ENCODE measurements around the gene KATNIP.

The KATNIP gene

GRCh38 chr16:27549746-27550581 is at the start of gene KATNIP, which contains the start of gene GTF3C1 (continued):
- no peak for TF ChIP-seq ZNF280D (tag by site-specific recombination; IDR thresholded peaks at IDR 0.05)
- TF ChIP-seq ZFP69B (tag by site-specific recombination; IDR thresholded peaks at IDR 0.05): peak; percentile 99
- peak; percentile 99 for TF ChIP-seq ZNF692 (tag by site-specific recombination; IDR thresholded peaks at IDR 0.05)
- no peak for TF ChIP-seq PRDM2 (tag by site-specific recombination; IDR thresholded peaks at IDR 0.05; ENCODE audit: borderline replicate concordance)
- peak; percentile 51 for TF ChIP-seq ZNF600 (tag by site-specific recombination; IDR thresholded peaks at IDR 0.05)
- no peak for TF ChIP-seq ZNF350 (tag by site-specific recombination; IDR thresholded peaks at IDR 0.05)
- TF ChIP-seq YY1 (tag by site-specific recombination; IDR thresholded peaks at IDR 0.05): peak; percentile 69
- peak; percentile 96 for TF ChIP-seq SP2 (tag by site-specific recombination; IDR thresholded peaks at IDR 0.05)
- no peak for TF ChIP-seq ZNF530 (tag by site-specific recombination; IDR thresholded peaks at IDR 0.05; ENCODE audit: low read depth)
- no peak for TF ChIP-seq ZNF155 (tag by site-specific recombination; IDR thresholded peaks at IDR 0.05)
- no peak for TF ChIP-seq ZNF548 (tag by site-specific recombination; IDR thresholded peaks at IDR 0.05)
- TF ChIP-seq ZNF362 (tag by site-specific recombination; IDR thresholded peaks at IDR 0.05): no peak
- TF ChIP-seq ZNF707 (tag by site-specific recombination; IDR thresholded peaks at IDR 0.05): no peak
- TF ChIP-seq SP3 (tag by site-specific recombination; IDR thresholded peaks at IDR 0.05): peak; percentile 79
- TF ChIP-seq INSM2 (tag by site-specific recombination; IDR thresholded peaks at IDR 0.05): no peak
- no peak for TF ChIP-seq ZBTB8A (tag by site-specific recombination; IDR thresholded peaks at IDR 0.05)
- peak; percentile 67 for TF ChIP-seq KLF9 (tag by site-specific recombination; IDR thresholded peaks at IDR 0.05; ENCODE audit: low read depth)
- no peak for TF ChIP-seq ZNF768 (tag by site-specific recombination; IDR thresholded peaks at IDR 0.05)
- TF ChIP-seq ZNF211 (tag by site-specific recombination; IDR thresholded peaks at IDR 0.05; ENCODE audit: low read depth): no peak
- peak; percentile 17; the same call in 1 of the 2 replicates for TF ChIP-seq ZNF146 (tag by site-specific recombination; IDR thresholded peaks at IDR 0.05)
- no peak for TF ChIP-seq ZNF37A (tag by site-specific recombination; IDR thresholded peaks at IDR 0.05)
- TF ChIP-seq ZNF580 (tag by site-specific recombination; IDR thresholded peaks at IDR 0.05): peak; percentile 68
- no peak for TF ChIP-seq ZNF626 (tag by site-specific recombination; IDR thresholded peaks at IDR 0.05)

All from HEK293 (cell line).